A549 (cell line): Measurements from ENCODE around the gene AHI1. TPM values are rescaled to one million over a fixed set of nuclear protein-coding genes. Genes with fewer than 3 reads are reported as not detected.

Source experiments
- ATAC-seq, 2 experiments: fragments of 200-7000 bp in 1 of 2; fragments of >200 bp in 1 of 2; cut with Nextera tagmentation in 1 of 2; cut with Tn5 transposase in 1 of 2; 3 replicates each; pipeline versions ENCODE4 v1.8.0 to v1.9.1; 2018 to 2020; ENCODE audit warnings: mild to moderate bottlenecking in 1 of 2, moderate library complexity in 1 of 2
- CTCF ChIA-PET: fragments of 300-600 bp; sonication (Branson Sonifier 250); formaldehyde crosslinking; extraction: SDS; loops from one replicate; lab custom pipeline; 2021; ENCODE audit warnings: antibody characterized with exemption, inconsistent platforms; lab: Yijun Ruan, JAX
- POLR2A ChIA-PET: fragments of 350-600 bp; formaldehyde crosslinking; extraction: SDS; loops from one replicate; lab custom pipeline; 2021; ENCODE audit warnings: antibody characterized with exemption, inconsistent platforms; lab: Yijun Ruan, JAX
- DNase-seq, 2 experiments: peaks; one replicate each; pipeline versions ENCODE4 v3.0.0 to v3.0.0-alpha.2; 2011 to 2016; ENCODE audit warnings: low read depth in 1 of 2, low spot score in 1 of 2
- FAIRE-seq: peaks from 2 replicates; lab custom pipeline; 2011; peaks lifted over from hg19 to GRCh38; lab: Jason Lieb, UNC
- H3K27ac ChIP-seq, 2 experiments: fragments of >200 bp; sonication (Bioruptor Twin); formaldehyde crosslinking; 3 replicates each; pipeline ENCODE4 v1.5.1; 2016 to 2017
- H3K4me1 ChIP-seq: fragments of >200 bp; sonication (Bioruptor Twin); formaldehyde crosslinking; 3 replicates; pipeline ENCODE4 v1.6.1; 2016
- H3K4me2 ChIP-seq: fragments of >200 bp; sonication (Bioruptor Twin); formaldehyde crosslinking; 3 replicates; pipeline ENCODE4 v1.6.1; 2016
- H3K4me3 ChIP-seq: fragments of >200 bp; sonication (Bioruptor Twin); formaldehyde crosslinking; 3 replicates; pipeline ENCODE4 v1.5.1; 2016
- H3K9me3 ChIP-seq: fragments of >200 bp; sonication (Bioruptor Twin); formaldehyde crosslinking; 3 replicates; pipeline ENCODE4 v1.6.1; 2016
- CBX2 ChIP-seq: fragments of 200-600 bp; sonication (generic); IDR thresholded peaks from 2 replicates; pipeline ENCODE4 v1.6.1; 2016; ENCODE audit warnings: low read depth, mild to moderate bottlenecking, borderline replicate concordance
- CBX8 ChIP-seq: fragments of 200-600 bp; sonication (generic); IDR thresholded peaks from 2 replicates; pipeline ENCODE4 v1.6.1; 2016
- CHD2 ChIP-seq: fragments of 150-350 bp; IDR thresholded peaks from 2 replicates; pipeline ENCODE4 v1.6.1; 2014; ENCODE audit warnings: low read length; ENCODE audit not compliant: partially characterized antibody
- CHD4 ChIP-seq: fragments of 200-600 bp; sonication (generic); IDR thresholded peaks from 2 replicates; pipeline ENCODE4 v1.6.1; 2016; ENCODE audit warnings: antibody characterized with exemption, mild to moderate bottlenecking, borderline replicate concordance
- EHF ChIP-seq: fragments of 250-450 bp; sonication (Bioruptor Pico); IDR thresholded peaks from 2 replicates; pipeline ENCODE4 v1.5.0; 2020; ENCODE audit warnings: mild to moderate bottlenecking
- EP300 ChIP-seq, 2 experiments: fragments of >200 bp; sonication (Bioruptor Twin); formaldehyde crosslinking; IDR thresholded peaks; 2 replicates in 1 of 2; 3 replicates in 1 of 2; pipeline ENCODE4 v1.6.1; 2016 to 2017
- GATA3 ChIP-seq: IDR thresholded peaks from 2 replicates; pipeline ENCODE4 v1.6.1; 2012; ENCODE audit warnings: borderline replicate concordance
- HOXA7 ChIP-seq: fragments of 250-450 bp; sonication (Bioruptor Pico); IDR thresholded peaks from 2 replicates; pipeline ENCODE4 v1.5.0; 2020; ENCODE audit warnings: mild to moderate bottlenecking, moderate library complexity
- HOXB5 ChIP-seq: fragments of 250-450 bp; sonication (Bioruptor Pico); IDR thresholded peaks from 2 replicates; pipeline ENCODE4 v1.5.0; 2020; ENCODE audit warnings: mild to moderate bottlenecking, moderate library complexity
- JUNB ChIP-seq: fragments of >200 bp; sonication (Bioruptor Twin); formaldehyde crosslinking; IDR thresholded peaks from 2 replicates; pipeline ENCODE4 v1.6.1; 2016
- NR3C1 ChIP-seq: fragments of >200 bp; sonication (Bioruptor Twin); formaldehyde crosslinking; IDR thresholded peaks from 3 replicates; pipeline ENCODE4 v1.6.1; 2017
- RARB ChIP-seq: fragments of 250-450 bp; sonication (Bioruptor Pico); IDR thresholded peaks from 2 replicates; pipeline ENCODE4 v1.8.0; 2021; ENCODE audit warnings: mild to moderate bottlenecking, moderate library complexity
- RFX5 ChIP-seq: fragments of 450-650 bp; IDR thresholded peaks from 2 replicates; pipeline ENCODE4 v1.7.1; 2014; ENCODE audit warnings: antibody characterized with exemption, mild to moderate bottlenecking, moderate library complexity
- RNF2 ChIP-seq: fragments of 200-600 bp; sonication (generic); IDR thresholded peaks from 2 replicates; pipeline ENCODE4 v1.6.1; 2016; ENCODE audit warnings: low read depth, mild to moderate bottlenecking, antibody characterized with exemption, moderate library complexity, borderline replicate concordance
- SMC3 ChIP-seq: fragments of >200 bp; sonication (Bioruptor Twin); formaldehyde crosslinking; IDR thresholded peaks from 3 replicates; pipeline ENCODE4 v1.6.1; 2018; ENCODE audit warnings: inconsistent platforms
- SREBF2 ChIP-seq: fragments of 450-650 bp; IDR thresholded peaks from 2 replicates; pipeline ENCODE4 v1.6.1; 2014; ENCODE audit warnings: mild to moderate bottlenecking, moderate library complexity
- ZFP36 ChIP-seq: fragments of 450-650 bp; IDR thresholded peaks from 2 replicates; pipeline ENCODE4 v1.6.1; 2014; ENCODE audit warnings: borderline replicate concordance; ENCODE audit not compliant: partially characterized antibody
- WGBS: methylation state at CpG from one replicate; pipeline ENCODE4 v1.1.6; 2017; ENCODE audit errors: missing lambda C conversion rate; 5-methylcytosine and 5-hydroxymethylcytosine counted together
- polyA plus RNA-seq, 4 experiments: library from polyadenylated mRNA; depleted of rRNA in 3 of 4; stranded (reverse); fragments of >200 nt; fragmentation: RNase III in 1 of 4; extraction: RNeasy Plus Mini Kit Qiagen cat#74134 plus additional on column Dnase treatment in 1 of 4; gene quantifications; 2 replicates in 3 of 4; 3 replicates in 1 of 4; pipeline ENCODE4 v1.2.3, GENCODE V29; 2011 to 2017
- TF ChIP-seq, protein P1 (sequence below): IDR thresholded peaks from 2 replicates; pipeline ENCODE4 v1.6.1; 2012
- TF ChIP-seq, protein P2 (sequence below): IDR thresholded peaks from 2 replicates; pipeline ENCODE4 v1.6.1; 2012; ENCODE audit warnings: low read depth, borderline replicate concordance
- TF ChIP-seq, protein P3 (sequence below): fragments of >200 bp; sonication (Bioruptor Twin); formaldehyde crosslinking; IDR thresholded peaks from 3 replicates; pipeline ENCODE4 v1.5.1; 2016
- TF ChIP-seq, protein P4 (sequence below): fragments of 150-350 bp; IDR thresholded peaks from 2 replicates; pipeline ENCODE4 v1.6.1; 2014; ENCODE audit warnings: low read depth, mild to moderate bottlenecking, low read length

The AHI1 gene
- polyA plus RNA-seq, 2 of the 4 experiments (the other 2 are of a cell fraction): 24.7 to 50.8 TPM

DNA sequence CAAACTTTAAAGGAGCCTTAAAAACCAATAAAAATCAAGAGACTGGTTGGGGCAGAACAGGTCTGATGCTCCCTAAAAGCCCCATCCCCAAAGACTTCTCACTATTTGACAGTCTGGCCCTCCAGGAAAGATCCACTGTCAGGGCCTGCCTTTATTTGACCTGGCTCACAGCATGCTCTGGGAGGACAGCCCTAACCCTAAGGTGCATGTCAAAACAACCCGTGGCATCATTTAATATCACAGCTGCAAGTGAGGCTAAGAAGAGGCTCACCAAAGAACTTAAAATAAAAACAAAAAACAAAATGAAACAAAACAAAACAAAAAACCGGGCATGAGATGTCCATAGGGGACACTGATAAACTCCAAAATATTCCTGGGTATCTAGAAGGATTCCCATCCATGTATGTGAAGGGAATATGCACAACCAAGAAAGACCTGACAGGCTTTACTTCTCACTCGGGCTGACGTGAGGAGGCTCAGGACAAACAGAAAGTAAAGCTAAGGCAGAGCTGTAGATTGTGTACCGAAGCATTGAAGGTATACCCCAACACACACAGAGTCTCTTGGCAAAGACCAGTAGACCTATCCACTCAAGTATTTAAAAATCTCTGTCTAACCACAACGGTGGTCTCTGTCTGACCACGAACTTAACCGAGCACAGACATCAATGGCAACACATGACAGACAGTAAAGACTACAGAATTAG, 57.3 kb downstream of the AHI1 start:
- 83% methylated on average over 8 of the region's 8 CpGs for WGBS
- FAIRE-seq: no peak
- no peak overlapping the region for H3K27ac ChIP-seq
- no peaks in the 10 kb centered on the region for H3K4me1 ChIP-seq
- TF ChIP-seq HOXB5 (CRISPR knock-in tag) (no peak), CHD4 (no peak), EP300 (IDR thresholded peaks at IDR 0.05) (no peak), RFX5 (no peak), CHD2 (no peak)
- TF ChIP-seq, protein P1, sequence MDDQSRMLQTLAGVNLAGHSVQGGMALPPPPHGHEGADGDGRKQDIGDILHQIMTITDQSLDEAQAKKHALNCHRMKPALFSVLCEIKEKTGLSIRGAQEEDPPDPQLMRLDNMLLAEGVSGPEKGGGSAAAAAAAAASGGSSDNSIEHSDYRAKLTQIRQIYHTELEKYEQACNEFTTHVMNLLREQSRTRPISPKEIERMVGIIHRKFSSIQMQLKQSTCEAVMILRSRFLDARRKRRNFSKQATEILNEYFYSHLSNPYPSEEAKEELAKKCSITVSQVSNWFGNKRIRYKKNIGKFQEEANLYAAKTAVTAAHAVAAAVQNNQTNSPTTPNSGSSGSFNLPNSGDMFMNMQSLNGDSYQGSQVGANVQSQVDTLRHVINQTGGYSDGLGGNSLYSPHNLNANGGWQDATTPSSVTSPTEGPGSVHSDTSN: no peak
- TF ChIP-seq, protein P2, sequence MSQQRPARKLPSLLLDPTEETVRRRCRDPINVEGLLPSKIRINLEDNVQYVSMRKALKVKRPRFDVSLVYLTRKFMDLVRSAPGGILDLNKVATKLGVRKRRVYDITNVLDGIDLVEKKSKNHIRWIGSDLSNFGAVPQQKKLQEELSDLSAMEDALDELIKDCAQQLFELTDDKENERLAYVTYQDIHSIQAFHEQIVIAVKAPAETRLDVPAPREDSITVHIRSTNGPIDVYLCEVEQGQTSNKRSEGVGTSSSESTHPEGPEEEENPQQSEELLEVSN: no peak
- no peak overlapping the region for H3K4me2 ChIP-seq
- CTCF ChIA-PET: interaction anchor here (0.5 to 1.7 kb wide), 3 partner anchors 66 to 296 kb away, joined by 3 to 5 read pairs (median 4); no protein-coding TSS in a partner anchor
- no peak for DNase-seq
- no peak for ATAC-seq
- POLR2A ChIA-PET: no interaction called here
- no peaks in the 10 kb centered on the region for H3K9me3 ChIP-seq
- no peak overlapping the region for H3K4me3 ChIP-seq

DNA sequence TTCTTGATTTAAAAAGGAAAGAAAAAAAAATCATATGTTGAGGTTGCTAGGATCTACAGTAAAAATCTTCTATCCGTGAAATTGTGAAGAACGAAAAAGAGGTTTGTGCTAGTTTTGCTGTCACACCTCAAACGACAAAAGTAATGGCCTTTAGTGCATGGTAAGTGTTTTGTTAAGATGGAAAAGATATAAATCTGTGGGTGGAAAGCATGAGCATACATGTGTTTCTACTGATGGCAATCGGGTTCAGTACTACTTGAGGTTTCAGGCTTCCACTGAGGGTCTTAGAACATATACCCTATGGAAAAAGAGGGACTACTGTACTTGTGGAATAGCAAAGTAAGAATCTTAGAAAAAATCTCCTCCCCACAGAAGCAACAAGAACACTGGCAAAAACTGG, 58.0 kb downstream of the AHI1 start:
- TF ChIP-seq, protein P3, sequence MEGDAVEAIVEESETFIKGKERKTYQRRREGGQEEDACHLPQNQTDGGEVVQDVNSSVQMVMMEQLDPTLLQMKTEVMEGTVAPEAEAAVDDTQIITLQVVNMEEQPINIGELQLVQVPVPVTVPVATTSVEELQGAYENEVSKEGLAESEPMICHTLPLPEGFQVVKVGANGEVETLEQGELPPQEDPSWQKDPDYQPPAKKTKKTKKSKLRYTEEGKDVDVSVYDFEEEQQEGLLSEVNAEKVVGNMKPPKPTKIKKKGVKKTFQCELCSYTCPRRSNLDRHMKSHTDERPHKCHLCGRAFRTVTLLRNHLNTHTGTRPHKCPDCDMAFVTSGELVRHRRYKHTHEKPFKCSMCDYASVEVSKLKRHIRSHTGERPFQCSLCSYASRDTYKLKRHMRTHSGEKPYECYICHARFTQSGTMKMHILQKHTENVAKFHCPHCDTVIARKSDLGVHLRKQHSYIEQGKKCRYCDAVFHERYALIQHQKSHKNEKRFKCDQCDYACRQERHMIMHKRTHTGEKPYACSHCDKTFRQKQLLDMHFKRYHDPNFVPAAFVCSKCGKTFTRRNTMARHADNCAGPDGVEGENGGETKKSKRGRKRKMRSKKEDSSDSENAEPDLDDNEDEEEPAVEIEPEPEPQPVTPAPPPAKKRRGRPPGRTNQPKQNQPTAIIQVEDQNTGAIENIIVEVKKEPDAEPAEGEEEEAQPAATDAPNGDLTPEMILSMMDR: no peak
- TF ChIP-seq EP300 (IDR thresholded peaks at IDR 0.05) (no peak), NR3C1 (no peak), RARB (CRISPR knock-in tag) (no peak), HOXA7 (CRISPR knock-in tag) (no peak), CBX8 (no peak), JUNB (no peak), GATA3 (no peak), CBX2 (no peak), EHF (CRISPR knock-in tag) (no peak), SMC3 (no peak), CHD2 (no peak), ZFP36 (no peak), SREBF2 (no peak), RNF2 (no peak), HOXB5 (CRISPR knock-in tag) (no peak)
- TF ChIP-seq, protein P4, sequence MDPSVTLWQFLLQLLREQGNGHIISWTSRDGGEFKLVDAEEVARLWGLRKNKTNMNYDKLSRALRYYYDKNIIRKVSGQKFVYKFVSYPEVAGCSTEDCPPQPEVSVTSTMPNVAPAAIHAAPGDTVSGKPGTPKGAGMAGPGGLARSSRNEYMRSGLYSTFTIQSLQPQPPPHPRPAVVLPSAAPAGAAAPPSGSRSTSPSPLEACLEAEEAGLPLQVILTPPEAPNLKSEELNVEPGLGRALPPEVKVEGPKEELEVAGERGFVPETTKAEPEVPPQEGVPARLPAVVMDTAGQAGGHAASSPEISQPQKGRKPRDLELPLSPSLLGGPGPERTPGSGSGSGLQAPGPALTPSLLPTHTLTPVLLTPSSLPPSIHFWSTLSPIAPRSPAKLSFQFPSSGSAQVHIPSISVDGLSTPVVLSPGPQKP: no peak

More for the DNA sequence above, 58.0 kb downstream of the AHI1 start:
- POLR2A ChIA-PET: no interaction called here
- no peak overlapping the region for H3K27ac ChIP-seq
- no peak for ATAC-seq
- no peaks in the 10 kb centered on the region for H3K9me3 ChIP-seq
- no peak for FAIRE-seq
- no peak for DNase-seq
- WGBS: 82% methylated on average over 4 of the region's 4 CpGs
- H3K4me2 ChIP-seq: no peak overlapping the region
- CTCF ChIA-PET: interaction anchor here (0.8 to 1.7 kb wide), 3 partner anchors 14 to 295 kb away, joined by 3 to 5 read pairs (median 4); no protein-coding TSS in a partner anchor
- no peaks in the 10 kb centered on the region for H3K4me1 ChIP-seq
- H3K4me3 ChIP-seq: no peak overlapping the region
